Osteoblast (primary cell): ENCODE results near the gene LIPC. TPM values are rescaled to one million over a fixed set of nuclear protein-coding genes. Genes with fewer than 3 reads are reported as not detected.

ENCODE experiments used
- DNase-seq: peaks from one replicate; pipeline ENCODE4 v3.0.0; 2011; ENCODE audit warnings: low spot score, mixed read lengths; ENCODE audit not compliant: insufficient read length; ENCODE audit errors: missing footprints
- H2AFZ ChIP-seq: 2 replicates; pipeline ENCODE4 v1.6.0; 2011; ENCODE audit warnings: mild to moderate bottlenecking, low read length
- H3K27ac ChIP-seq: 2 replicates; pipeline ENCODE4 v1.5.1; 2011; ENCODE audit warnings: mild to moderate bottlenecking, low read depth, low read length, moderate library complexity
- H3K27me3 ChIP-seq: 2 replicates; pipeline ENCODE4 v1.6.0; 2012; ENCODE audit warnings: mild to moderate bottlenecking, control low read depth, inconsistent platforms, low read length, moderate library complexity; ENCODE audit not compliant: insufficient read depth
- H3K36me3 ChIP-seq: 2 replicates; pipeline ENCODE4 v1.5.1; 2011; ENCODE audit warnings: mild to moderate bottlenecking, low read length, control low read depth, moderate library complexity; ENCODE audit not compliant: insufficient read depth
- H3K4me1 ChIP-seq: 2 replicates; pipeline ENCODE4 v1.5.1; 2011; ENCODE audit warnings: mild to moderate bottlenecking, low read length, control low read depth, moderate library complexity; ENCODE audit not compliant: insufficient read depth
- H3K4me2 ChIP-seq: 2 replicates; pipeline ENCODE4 v1.6.0; 2011; ENCODE audit warnings: mild to moderate bottlenecking, low read length; ENCODE audit not compliant: insufficient read depth
- H3K4me3 ChIP-seq: fragments of 200-600 bp; sonication (generic); 3 replicates; pipeline ENCODE4 v1.5.1; 2012; ENCODE audit warnings: mild to moderate bottlenecking, low read length, inconsistent platforms; ENCODE audit not compliant: insufficient read depth
- H3K79me2 ChIP-seq: 2 replicates; pipeline ENCODE4 v1.6.0; 2012; ENCODE audit warnings: mild to moderate bottlenecking, low read length, control low read depth, inconsistent platforms; ENCODE audit not compliant: insufficient read depth
- H3K9me3 ChIP-seq: 2 replicates; pipeline ENCODE4 v1.5.1; 2011; ENCODE audit warnings: low read depth, low read length, control low read depth
- H4K20me1 ChIP-seq: 2 replicates; pipeline ENCODE4 v1.6.0; 2012; ENCODE audit warnings: mild to moderate bottlenecking, low read length, control low read depth; ENCODE audit not compliant: insufficient read depth
- CTCF ChIP-seq: IDR thresholded peaks from 2 replicates; pipeline ENCODE4 v1.5.1; 2011; ENCODE audit warnings: mild to moderate bottlenecking, low read depth, low read length, moderate library complexity; ENCODE audit errors: extremely low read depth
- total RNA-seq: library from RNA; depleted of rRNA; stranded (reverse); fragments of >200 nt; gene quantifications from 2 replicates; pipeline ENCODE4 v1.2.3, GENCODE V29; 2012

LIPC gene
- total RNA-seq, 1 donor = 1.1 TPM

GRCh38 chr15:58571491-58571890 lies 139.7 kb downstream of the LIPC start:
- Histone ChIP-seq H3K27me3 (peaks cover under 1% of the 10 kb centered on the region), H3K9me3 (no peaks in the 10 kb centered on the region), H4K20me1 (no peaks in the 10 kb centered on the region), H3K4me2 (no peak overlapping the region), H2AFZ (peak overlapping the region; percentile 36), H3K4me3 (no peak overlapping the region), H3K79me2 (no peaks in the 10 kb centered on the region), H3K36me3 (no peaks in the 10 kb centered on the region), H3K27ac (no peak overlapping the region), H3K4me1 (no peaks in the 10 kb centered on the region)
- DNase-seq = no peak
- no peak for TF ChIP-seq CTCF

- DNase-seq = no peak
- H3K4me2 ChIP-seq = no peak overlapping the region
- H3K27me3 ChIP-seq = no peaks in the 10 kb centered on the region
- H3K36me3 ChIP-seq = no peaks in the 10 kb centered on the region
- no peaks in the 10 kb centered on the region for H3K4me1 ChIP-seq
- no peak for TF ChIP-seq CTCF
- H3K4me3 ChIP-seq = no peak overlapping the region
- H3K9me3 ChIP-seq = no peaks in the 10 kb centered on the region
- H3K79me2 ChIP-seq = no peaks in the 10 kb centered on the region
- H3K27ac ChIP-seq = no peak overlapping the region
- H4K20me1 ChIP-seq = no peaks in the 10 kb centered on the region
- H2AFZ ChIP-seq = no peak overlapping the region
Measured at GRCh38 chr15:58572521-58572920, 140.7 kb downstream of the LIPC start.

- Histone ChIP-seq H3K4me1 (no peaks in the 10 kb centered on the region), H3K4me2 (no peak overlapping the region), H3K27ac (no peak overlapping the region), H3K36me3 (no peaks in the 10 kb centered on the region), H2AFZ (no peak overlapping the region), H3K9me3 (no peaks in the 10 kb centered on the region), H3K4me3 (no peak overlapping the region), H3K79me2 (no peaks in the 10 kb centered on the region), H3K27me3 (no peaks in the 10 kb centered on the region), H4K20me1 (no peaks in the 10 kb centered on the region)
- no peak for DNase-seq
- TF ChIP-seq CTCF = no peak
Measured at GRCh38 chr15:58573270-58573669, 141.5 kb downstream of the LIPC start.

GRCh38 chr15:58574631-58575030 lies 142.8 kb downstream of the LIPC start:
- DNase-seq = no peak
- Histone ChIP-seq H4K20me1 (no peaks in the 10 kb centered on the region), H3K4me2 (no peak overlapping the region), H3K4me1 (no peaks in the 10 kb centered on the region), H3K36me3 (no peaks in the 10 kb centered on the region), H3K27ac (no peak overlapping the region), H3K79me2 (no peaks in the 10 kb centered on the region), H3K27me3 (no peaks in the 10 kb centered on the region), H3K4me3 (no peak overlapping the region), H3K9me3 (no peaks in the 10 kb centered on the region), H2AFZ (no peak overlapping the region)
- no peak for TF ChIP-seq CTCF
